Measurements from ENCODE around the gene LNX1. TPM values are rescaled to one million over a fixed set of nuclear protein-coding genes. Genes with fewer than 3 reads are reported as not detected.

Gene LNX1
- total and polyA plus RNA-seq, 2 of the 13 experiments (the other 11 are each of a cell fraction or from before 2014, with no cell fraction given) = 0.49 TPM

GRCh38 chr4:53622739-53623151 lies 31.5 kb upstream of the LNX1 start (continued):
- TF ChIP-seq BCL3 (CRISPR knock-in tag; IDR thresholded peaks at IDR 0.05) (no peak), SP140L (CRISPR knock-in tag; IDR thresholded peaks at IDR 0.05; ENCODE audit: borderline replicate concordance) (no peak), ZBTB43 (CRISPR knock-in tag; conservative IDR thresholded peaks at IDR 0.05) (no peak), RFXANK (CRISPR knock-in tag; IDR thresholded peaks at IDR 0.05) (no peak), TGIF2 (CRISPR knock-in tag; IDR thresholded peaks at IDR 0.05) (no peak), RARG (CRISPR knock-in tag; IDR thresholded peaks at IDR 0.05; ENCODE audit: low read depth) (no peak), ZFYVE20 (CRISPR knock-in tag; IDR thresholded peaks at IDR 0.05; ENCODE audit: borderline replicate concordance, low read depth) (no peak), ZMAT5 (CRISPR knock-in tag; IDR thresholded peaks at IDR 0.05; ENCODE audit: borderline replicate concordance, low read depth) (no peak)

- H3K4me3 ChIP-seq (replicated peaks in 1 of 3; ENCODE audit: insufficient read depth in 1 of 3, low read depth in 2 of 3, low read length in 3 of 3) = no peak overlapping the region
- no peak overlapping the region for H3K4me2 ChIP-seq (ENCODE audit: low read depth, low read length)
- BruUV-seq (replicated peaks) = no TSS peak
- intact Hi-C loops (cut with micrococcal nuclease; ENCODE audit: unreplicated experiment) = no loop called here
- DNase-seq (ENCODE audit: low spot score) = no peak
- 0% methylated on average over 1 of the region's 3 CpGs for WGBS (ENCODE audit: low lambda C conversion rate)
- H3K9me3 ChIP-seq (ENCODE audit: low read length) = no peaks in the 10 kb centered on the region
- H3K27ac ChIP-seq (ENCODE audit: extremely low read length, insufficient read depth, low read length) = no peak overlapping the region
- FAIRE-seq = no peak
- TF ChIP-seq ZNF280B (CRISPR knock-in tag; IDR thresholded peaks at IDR 0.05; ENCODE audit: borderline replicate concordance) = no peak
- no peak for TF ChIP-seq RFXANK (CRISPR knock-in tag; IDR thresholded peaks at IDR 0.05)
- TF ChIP-seq SCMH1 (CRISPR knock-in tag; IDR thresholded peaks at IDR 0.05; ENCODE audit: borderline replicate concordance) = no peak
- TF ChIP-seq CBX1 (IDR thresholded peaks at IDR 0.05; ENCODE audit: low read depth) = no peak
- TF ChIP-seq ZBTB38 (CRISPR knock-in tag; IDR thresholded peaks at IDR 0.05) = no peak
- TF ChIP-seq GFI1 (CRISPR knock-in tag; IDR thresholded peaks at IDR 0.05; ENCODE audit: borderline replicate concordance) = no peak
- TF ChIP-seq ZNF292 (CRISPR knock-in tag; IDR thresholded peaks at IDR 0.05; ENCODE audit: borderline replicate concordance, low read depth) = no peak
- TF ChIP-seq GABPB1 (CRISPR knock-in tag; IDR thresholded peaks at IDR 0.05) = no peak
- no peak for TF ChIP-seq GLMP (CRISPR knock-in tag; IDR thresholded peaks at IDR 0.05; ENCODE audit: borderline replicate concordance)
- TF ChIP-seq CEBPG (CRISPR knock-in tag; IDR thresholded peaks at IDR 0.05) = no peak
- no peaks in the 10 kb centered on the region; a peak in 1 of 5 replicates for H3K27me3 ChIP-seq (ENCODE audit: control insufficient read depth in 1 of 2, insufficient read depth in 2 of 2, low read length in 2 of 2)
- H3K4me1 ChIP-seq (ENCODE audit: insufficient read depth, low read length) = no peaks in the 10 kb centered on the region
- no peak overlapping the region for H3K9ac ChIP-seq (ENCODE audit: insufficient read depth, low read depth, low read length)
- no peak; the same call in 2 of the 3 replicates for ATAC-seq
- ChIA-PET CTCF (ENCODE audit: low intra/inter-chr PET ratio, low total read pairs) (no interaction called here), POLR2A (no interaction called here)
- no peaks in the 10 kb centered on the region for H3K36me3 ChIP-seq (replicated peaks in 1 of 2; ENCODE audit: control insufficient read depth in 1 of 2, insufficient read depth in 2 of 2, low read length in 2 of 2)
- no peak overlapping the region for H2AFZ ChIP-seq (ENCODE audit: low read length)
- H4K20me1 ChIP-seq (ENCODE audit: insufficient read depth, low read length) = no peaks in the 10 kb centered on the region
- in situ Hi-C loops (cut with HindIII; ENCODE audit: extremely low pct_ligation_motif_present, low pct_unique_long_range_greater_than_20kb) = loop anchor here (25.0 kb wide), 2 partner anchors 434 to 609 kb away; no protein-coding TSS in a partner anchor
- H3K79me2 ChIP-seq (ENCODE audit: insufficient read depth, low read length) = no peaks in the 10 kb centered on the region
Measured at GRCh38 chr4:53620956-53621355, 29.7 kb upstream of the LNX1 start.

All from HepG2 (cell line).